A549 (cell line): ENCODE data around the gene SEC22C. TPM values are rescaled to one million over a fixed set of nuclear protein-coding genes. Genes with fewer than 3 reads are reported as not detected.

Source experiments
- ATAC-seq, 2 experiments: fragments of 200-7000 bp in 1 of 2; fragments of >200 bp in 1 of 2; cut with Nextera tagmentation in 1 of 2; cut with Tn5 transposase in 1 of 2; 3 replicates each; pipeline versions ENCODE4 v1.8.0 to v1.9.1; 2018 to 2020; ENCODE audit warnings: mild to moderate bottlenecking in 1 of 2, moderate library complexity in 1 of 2
- CTCF ChIA-PET: fragments of 300-600 bp; sonication (Branson Sonifier 250); formaldehyde crosslinking; extraction: SDS; loops from one replicate; lab custom pipeline; 2021; ENCODE audit warnings: antibody characterized with exemption, inconsistent platforms; lab: Yijun Ruan, JAX
- POLR2A ChIA-PET: fragments of 350-600 bp; formaldehyde crosslinking; extraction: SDS; loops from one replicate; lab custom pipeline; 2021; ENCODE audit warnings: antibody characterized with exemption, inconsistent platforms; lab: Yijun Ruan, JAX
- DNase-seq, 2 experiments: peaks; one replicate each; pipeline versions ENCODE4 v3.0.0 to v3.0.0-alpha.2; 2011 to 2016; ENCODE audit warnings: low read depth in 1 of 2, low spot score in 1 of 2
- FAIRE-seq: peaks from 2 replicates; lab custom pipeline; 2011; peaks lifted over from hg19 to GRCh38; lab: Jason Lieb, UNC
- H3K27ac ChIP-seq, 2 experiments: fragments of >200 bp; sonication (Bioruptor Twin); formaldehyde crosslinking; 3 replicates each; pipeline ENCODE4 v1.5.1; 2016 to 2017
- H3K4me1 ChIP-seq: fragments of >200 bp; sonication (Bioruptor Twin); formaldehyde crosslinking; 3 replicates; pipeline ENCODE4 v1.6.1; 2016
- H3K4me2 ChIP-seq: fragments of >200 bp; sonication (Bioruptor Twin); formaldehyde crosslinking; 3 replicates; pipeline ENCODE4 v1.6.1; 2016
- H3K4me3 ChIP-seq: fragments of >200 bp; sonication (Bioruptor Twin); formaldehyde crosslinking; 3 replicates; pipeline ENCODE4 v1.5.1; 2016
- H3K9me3 ChIP-seq: fragments of >200 bp; sonication (Bioruptor Twin); formaldehyde crosslinking; 3 replicates; pipeline ENCODE4 v1.6.1; 2016
- BCL3 ChIP-seq: fragments of >200 bp; sonication (Bioruptor Twin); formaldehyde crosslinking; IDR thresholded peaks from 3 replicates; pipeline ENCODE4 v1.6.1; 2016
- BHLHE40 ChIP-seq: IDR thresholded peaks from 2 replicates; pipeline ENCODE4 v1.6.1; 2012; ENCODE audit warnings: low read depth, low read length, inconsistent platforms
- ESRRA ChIP-seq: fragments of 150-350 bp; IDR thresholded peaks from 2 replicates; pipeline ENCODE4 v1.6.1; 2014; ENCODE audit warnings: mild to moderate bottlenecking, low read length, borderline replicate concordance
- FOSL2 ChIP-seq, 2 experiments: fragments of 450-650 bp in 1 of 2; fragments of >200 bp in 1 of 2; sonication (Bioruptor Twin) in 1 of 2; formaldehyde crosslinking; IDR thresholded peaks; 2 replicates each; pipeline versions ENCODE4 v1.5.0 to v1.6.1; 2016 to 2020; ENCODE audit warnings: mild to moderate bottlenecking in 1 of 2, moderate library complexity in 1 of 2
- FOXS1 ChIP-seq: fragments of 250-450 bp; sonication (Bioruptor Pico); IDR thresholded peaks from 2 replicates; pipeline ENCODE4 v1.5.0; 2020; ENCODE audit warnings: mild to moderate bottlenecking, moderate library complexity
- GATA3 ChIP-seq: IDR thresholded peaks from 2 replicates; pipeline ENCODE4 v1.6.1; 2012; ENCODE audit warnings: borderline replicate concordance
- HEYL ChIP-seq: fragments of 250-450 bp; sonication (Bioruptor Pico); IDR thresholded peaks from 2 replicates; pipeline ENCODE4 v1.8.0; 2021; ENCODE audit warnings: mild to moderate bottlenecking, moderate library complexity
- HOXA7 ChIP-seq: fragments of 250-450 bp; sonication (Bioruptor Pico); IDR thresholded peaks from 2 replicates; pipeline ENCODE4 v1.5.0; 2020; ENCODE audit warnings: mild to moderate bottlenecking, moderate library complexity
- JUNB ChIP-seq: fragments of >200 bp; sonication (Bioruptor Twin); formaldehyde crosslinking; IDR thresholded peaks from 2 replicates; pipeline ENCODE4 v1.6.1; 2016
- KDM5A ChIP-seq: fragments of 200-600 bp; sonication (generic); IDR thresholded peaks from 2 replicates; pipeline ENCODE4 v1.6.1; 2016; ENCODE audit warnings: antibody characterized with exemption, mild to moderate bottlenecking
- MAZ ChIP-seq: fragments of 150-350 bp; IDR thresholded peaks from 2 replicates; pipeline ENCODE4 v1.6.1; 2014; ENCODE audit warnings: antibody characterized with exemption, low read depth, low read length, borderline replicate concordance
- MYC ChIP-seq: IDR thresholded peaks from 2 replicates; pipeline ENCODE4 v1.6.1; 2012; ENCODE audit warnings: mild to moderate bottlenecking, inconsistent platforms, low read length, improper control_type of control experiment, borderline replicate concordance
- NFE2L2 ChIP-seq: fragments of 150-350 bp; conservative IDR thresholded peaks from 2 replicates; pipeline ENCODE4 v1.6.1; 2014; ENCODE audit warnings: low read length
- NR3C1 ChIP-seq: fragments of >200 bp; sonication (Bioruptor Twin); formaldehyde crosslinking; IDR thresholded peaks from 3 replicates; pipeline ENCODE4 v1.6.1; 2017
- POLR2AphosphoS2 ChIP-seq: conservative IDR thresholded peaks from 2 replicates; pipeline ENCODE4 v1.6.1; 2012; ENCODE audit warnings: low read length, improper control_type of control experiment, inconsistent platforms
- RAD21 ChIP-seq, 2 experiments: fragments of >200 bp in 1 of 2; sonication (Bioruptor Twin) in 1 of 2; formaldehyde crosslinking in 1 of 2; IDR thresholded peaks in 1 of 2; conservative IDR thresholded peaks in 1 of 2; 2 replicates in 1 of 2; 3 replicates in 1 of 2; pipeline ENCODE4 v1.6.1; 2012 to 2018; ENCODE audit warnings: inconsistent platforms in 1 of 2
- RARB ChIP-seq: fragments of 250-450 bp; sonication (Bioruptor Pico); IDR thresholded peaks from 2 replicates; pipeline ENCODE4 v1.8.0; 2021; ENCODE audit warnings: mild to moderate bottlenecking, moderate library complexity
- RCOR1 ChIP-seq: fragments of 150-350 bp; IDR thresholded peaks from 2 replicates; pipeline ENCODE4 v1.6.1; 2014; ENCODE audit warnings: antibody characterized with exemption, low read length, low read depth
- REST ChIP-seq: fragments of 200-600 bp; sonication (generic); IDR thresholded peaks from 2 replicates; pipeline ENCODE4 v1.6.1; 2016; ENCODE audit warnings: antibody characterized with exemption, mild to moderate bottlenecking, moderate library complexity
- RFX5 ChIP-seq: fragments of 450-650 bp; IDR thresholded peaks from 2 replicates; pipeline ENCODE4 v1.7.1; 2014; ENCODE audit warnings: antibody characterized with exemption, mild to moderate bottlenecking, moderate library complexity
- RNF2 ChIP-seq: fragments of 200-600 bp; sonication (generic); IDR thresholded peaks from 2 replicates; pipeline ENCODE4 v1.6.1; 2016; ENCODE audit warnings: low read depth, mild to moderate bottlenecking, antibody characterized with exemption, moderate library complexity, borderline replicate concordance
- SMC3 ChIP-seq: fragments of >200 bp; sonication (Bioruptor Twin); formaldehyde crosslinking; IDR thresholded peaks from 3 replicates; pipeline ENCODE4 v1.6.1; 2018; ENCODE audit warnings: inconsistent platforms
- SREBF2 ChIP-seq: fragments of 450-650 bp; IDR thresholded peaks from 2 replicates; pipeline ENCODE4 v1.6.1; 2014; ENCODE audit warnings: mild to moderate bottlenecking, moderate library complexity
- TP53 ChIP-seq: fragments of 250-450 bp; sonication (Bioruptor Pico); IDR thresholded peaks from 2 replicates; pipeline ENCODE4 v1.5.0; 2021; ENCODE audit warnings: mild to moderate bottlenecking, moderate library complexity
- ZC3H11A ChIP-seq: fragments of 450-650 bp; IDR thresholded peaks from 2 replicates; pipeline ENCODE4 v1.6.1; 2014; ENCODE audit warnings: antibody characterized with exemption, mild to moderate bottlenecking
- ZNF302 ChIP-seq: fragments of 250-450 bp; sonication (Bioruptor Pico); IDR thresholded peaks from 2 replicates; pipeline ENCODE4 v1.9.0; 2021; ENCODE audit warnings: inconsistent platforms, mild to moderate bottlenecking, moderate library complexity
- ZSCAN20 ChIP-seq: fragments of 250-450 bp; sonication (Bioruptor Pico); IDR thresholded peaks from 2 replicates; pipeline ENCODE4 v1.8.0; 2022; ENCODE audit warnings: mild to moderate bottlenecking, moderate library complexity
- WGBS: methylation state at CpG from one replicate; pipeline ENCODE4 v1.1.6; 2017; ENCODE audit errors: missing lambda C conversion rate; 5-methylcytosine and 5-hydroxymethylcytosine counted together
- polyA plus RNA-seq, 4 experiments: library from polyadenylated mRNA; depleted of rRNA in 3 of 4; stranded (reverse); fragments of >200 nt; fragmentation: RNase III in 1 of 4; extraction: RNeasy Plus Mini Kit Qiagen cat#74134 plus additional on column Dnase treatment in 1 of 4; gene quantifications; 2 replicates in 3 of 4; 3 replicates in 1 of 4; pipeline ENCODE4 v1.2.3, GENCODE V29; 2011 to 2017
- TF ChIP-seq, protein P1 (sequence below): IDR thresholded peaks from 2 replicates; pipeline ENCODE4 v1.6.1; 2012; ENCODE audit warnings: low read depth, borderline replicate concordance

Gene SEC22C
- polyA plus RNA-seq, 2 of the 4 experiments (the other 2 are of a cell fraction): 31.0 to 36.2 TPM

DNA sequence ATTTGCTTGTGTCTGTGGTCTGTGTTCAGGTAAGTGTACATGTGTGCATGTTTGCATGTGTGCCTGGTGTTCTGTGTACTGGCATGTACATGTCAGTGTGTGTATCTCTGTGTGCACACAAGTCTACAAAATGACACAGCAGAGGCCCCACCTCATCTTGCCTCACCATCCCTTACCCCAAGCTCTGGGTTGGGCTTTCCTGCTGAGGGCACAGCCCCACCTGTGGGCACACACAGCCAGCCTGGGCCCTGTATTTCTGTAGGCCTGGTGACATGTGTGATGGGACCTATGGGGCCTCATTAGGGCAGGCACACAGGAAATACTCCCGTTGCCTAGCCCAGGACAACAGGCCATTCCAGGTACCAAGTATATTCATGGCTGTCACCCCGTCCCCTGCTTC is 65.8 kb downstream of the SEC22C start:
- H3K4me2 ChIP-seq: no peak overlapping the region
- H3K9me3 ChIP-seq: no peaks in the 10 kb centered on the region
- WGBS: 68% methylated on average over 2 of the region's 2 CpGs
- TF ChIP-seq RARB (CRISPR knock-in tag) (no peak), SREBF2 (no peak), JUNB (no peak), TP53 (CRISPR knock-in tag) (no peak), KDM5A (no peak), MYC (no peak), ZNF302 (CRISPR knock-in tag) (no peak), RFX5 (no peak)
- TF ChIP-seq, all 56 proteins: peak for 0
- no peaks in the 10 kb centered on the region for H3K4me1 ChIP-seq
- CTCF ChIA-PET: no interaction called here
- no peak overlapping the region for H3K4me3 ChIP-seq
- no peak for ATAC-seq
- H3K27ac ChIP-seq: no peak overlapping the region
- no peak for FAIRE-seq
- DNase-seq: no peak
- POLR2A ChIA-PET: no interaction called here

DNA sequence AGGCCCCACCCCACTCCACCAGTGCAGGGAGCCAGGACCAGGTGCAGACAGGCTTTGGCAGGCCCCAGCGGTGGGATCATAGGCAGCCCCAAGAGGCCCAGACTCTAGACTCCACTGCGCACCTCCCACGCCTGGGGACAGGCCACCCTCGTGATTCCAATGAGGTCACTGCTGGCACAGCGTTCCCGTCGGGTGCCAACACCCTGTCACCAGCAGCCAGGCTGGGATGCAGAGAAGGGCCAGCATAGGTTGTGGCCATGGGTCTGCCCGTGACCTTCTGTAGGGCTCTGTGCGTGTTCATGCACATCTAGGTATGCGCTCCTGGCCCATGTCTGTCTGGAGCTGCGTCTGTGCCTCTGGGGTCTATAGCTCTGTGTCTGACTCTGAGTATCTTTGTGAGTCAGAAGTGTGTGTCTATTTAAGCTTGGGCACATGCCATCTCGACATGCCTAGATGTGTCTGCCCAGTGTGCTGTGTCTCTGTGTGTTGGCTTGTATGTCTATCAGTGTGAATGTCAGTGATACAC is 66.3 kb downstream of the SEC22C start:
- no peak overlapping the region for H3K27ac ChIP-seq
- H3K4me1 ChIP-seq: no peaks in the 10 kb centered on the region
- H3K9me3 ChIP-seq: no peaks in the 10 kb centered on the region
- 67% methylated on average over 3 of the region's 12 CpGs for WGBS
- H3K4me3 ChIP-seq: no peak overlapping the region
- no peak for FAIRE-seq
- CTCF ChIA-PET: interaction anchor here (0.5 kb wide), 1 partner anchor 11 kb away, joined by 3 read pairs; no protein-coding TSS in a partner anchor
- POLR2A ChIA-PET: no interaction called here
- TF ChIP-seq RCOR1 (no peak), POLR2AphosphoS2 (no peak), BCL3 (no peak), MAZ (no peak), NR3C1 (no peak), HOXA7 (no peak), ESRRA (no peak), RNF2 (no peak), REST (no peak), FOXS1 (CRISPR knock-in tag) (no peak)
- TF ChIP-seq, protein P1, sequence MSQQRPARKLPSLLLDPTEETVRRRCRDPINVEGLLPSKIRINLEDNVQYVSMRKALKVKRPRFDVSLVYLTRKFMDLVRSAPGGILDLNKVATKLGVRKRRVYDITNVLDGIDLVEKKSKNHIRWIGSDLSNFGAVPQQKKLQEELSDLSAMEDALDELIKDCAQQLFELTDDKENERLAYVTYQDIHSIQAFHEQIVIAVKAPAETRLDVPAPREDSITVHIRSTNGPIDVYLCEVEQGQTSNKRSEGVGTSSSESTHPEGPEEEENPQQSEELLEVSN: no peak
- ATAC-seq: no peak; a peak in 1 of 6 replicates
- DNase-seq: no peak
- H3K4me2 ChIP-seq: no peak overlapping the region

- Histone ChIP-seq H3K4me3 (no peak overlapping the region), H3K9me3 (no peaks in the 10 kb centered on the region), H3K27ac (no peak overlapping the region), H3K4me2 (no peak overlapping the region), H3K4me1 (no peaks in the 10 kb centered on the region)
- POLR2A ChIA-PET: no interaction called here
- WGBS: 87% methylated on average over 4 of the region's 4 CpGs
- FAIRE-seq: no peak
- ATAC-seq: no peak
- CTCF ChIA-PET: interaction anchor here (0.5 to 1.1 kb wide), 2 partner anchors 10 to 11 kb away, joined by 3 read pairs; no protein-coding TSS in a partner anchor
- DNase-seq: no peak
- TF ChIP-seq FOSL2 (IDR thresholded peaks at IDR 0.05) (no peak), FOSL2 (CRISPR knock-in tag; IDR thresholded peaks at IDR 0.05) (no peak), TP53 (CRISPR knock-in tag) (no peak), ZSCAN20 (CRISPR knock-in tag) (no peak), HOXA7 (no peak), SMC3 (no peak), GATA3 (no peak), RFX5 (no peak), HEYL (CRISPR knock-in tag) (no peak), BCL3 (no peak), RAD21 (conservative IDR thresholded peaks at IDR 0.05 in 1 of 2, IDR thresholded peaks at IDR 0.05 in 1 of 2) (no peak), JUNB (no peak), NFE2L2 (no peak), BHLHE40 (no peak), ZC3H11A (no peak)
Measured at GRCh38 chr3:42514876-42515275, 66.9 kb downstream of the SEC22C start.
